Trophoblast cell (in vitro differentiated cells and primary cell): Measurements from ENCODE around the gene KRT83.
"Not testable (repeated sequence)": the region's sequence is repeated elsewhere in the genome, so short reads cannot be mapped to it uniquely, and the experiment has no call there.

ENCODE experiments used
- DNase-seq, 2 donors: peaks; one replicate each; pipeline ENCODE4 v3.0.0-alpha.2; 2016
- H2AFZ ChIP-seq: 2 replicates; pipeline ENCODE4 v1.6.1; 2013; ENCODE audit warnings: low read length, moderate library complexity, mild to moderate bottlenecking; ENCODE audit not compliant: insufficient read depth, poor library complexity
- H2AK5ac ChIP-seq: 2 replicates; pipeline ENCODE4 v1.6.1; 2013; ENCODE audit warnings: mild to moderate bottlenecking, low read length
- H2BK120ac ChIP-seq: 2 replicates; pipeline ENCODE4 v1.6.1; 2013; ENCODE audit warnings: low read length, mild to moderate bottlenecking, moderate library complexity; ENCODE audit not compliant: insufficient read depth, poor library complexity
- H2BK12ac ChIP-seq: 2 replicates; pipeline ENCODE4 v1.6.1; 2013; ENCODE audit warnings: mild to moderate bottlenecking, low read length, moderate library complexity
- H2BK5ac ChIP-seq: 2 replicates; pipeline ENCODE4 v1.6.1; 2013; ENCODE audit warnings: low read length, low read depth, moderate library complexity, mild to moderate bottlenecking; ENCODE audit not compliant: poor library complexity
- H3K14ac ChIP-seq: 2 replicates; pipeline ENCODE4 v1.6.1; 2013; ENCODE audit warnings: mild to moderate bottlenecking, low read length
- H3K18ac ChIP-seq: 2 replicates; pipeline ENCODE4 v1.6.1; 2013; ENCODE audit warnings: mild to moderate bottlenecking, low read length
- H3K23ac ChIP-seq: 2 replicates; pipeline ENCODE4 v1.6.1; 2013; ENCODE audit warnings: low read length
- H3K27ac ChIP-seq: 2 replicates; pipeline ENCODE4 v1.5.1; 2013; ENCODE audit warnings: low read depth, mild to moderate bottlenecking, inconsistent platforms, low read length, moderate library complexity
- H3K27me3 ChIP-seq: 2 replicates; pipeline ENCODE4 v1.6.1; 2013; ENCODE audit warnings: inconsistent platforms, mild to moderate bottlenecking, low read length, moderate library complexity; ENCODE audit not compliant: insufficient read depth
- H3K36me3 ChIP-seq, 2 experiments: 1 replicate in 1 of 2; 2 replicates in 1 of 2; pipeline ENCODE4 v1.6.1; 2013; ENCODE audit warnings: low read length in 2 of 2, mild to moderate bottlenecking in 2 of 2, moderate library complexity in 1 of 2; ENCODE audit not compliant: insufficient read depth in 2 of 2, control insufficient read depth in 1 of 2
- H3K4ac ChIP-seq: 2 replicates; pipeline ENCODE4 v1.6.1; 2013; ENCODE audit warnings: low read depth, mild to moderate bottlenecking, low read length, moderate library complexity
- H3K4me1 ChIP-seq, 2 experiments: 1 replicate in 1 of 2; 2 replicates in 1 of 2; pipeline ENCODE4 v1.6.1; 2013; ENCODE audit warnings: low read length in 2 of 2, mild to moderate bottlenecking in 2 of 2, moderate library complexity in 1 of 2; ENCODE audit not compliant: insufficient read depth in 2 of 2, control insufficient read depth in 1 of 2
- H3K4me2 ChIP-seq: 2 replicates; pipeline ENCODE4 v1.6.1; 2013; ENCODE audit warnings: inconsistent platforms, mild to moderate bottlenecking, low read length, moderate library complexity
- H3K4me3 ChIP-seq: 2 replicates; pipeline ENCODE4 v1.5.1; 2013; ENCODE audit warnings: mild to moderate bottlenecking, low read depth, low read length, inconsistent platforms
- H3K79me1 ChIP-seq: one replicate; pipeline ENCODE4 v1.6.1; 2013; ENCODE audit warnings: low read length
- H3K79me2 ChIP-seq: 2 replicates; pipeline ENCODE4 v1.6.1; 2013; ENCODE audit warnings: low read length, mild to moderate bottlenecking; ENCODE audit not compliant: control insufficient read depth, insufficient read depth, poor library complexity
- H3K9ac ChIP-seq: 2 replicates; pipeline ENCODE4 v1.6.1; 2013; ENCODE audit warnings: mild to moderate bottlenecking, low read length
- H3K9me3 ChIP-seq: 2 replicates; pipeline ENCODE4 v1.6.1; 2013; ENCODE audit warnings: low read depth, mild to moderate bottlenecking, control low read depth, inconsistent platforms, low read length; ENCODE audit not compliant: insufficient read depth
- H4K12ac ChIP-seq: 2 replicates; pipeline ENCODE4 v1.6.1; 2013; ENCODE audit warnings: low read depth, mild to moderate bottlenecking, low read length, moderate library complexity
- H4K8ac ChIP-seq: 2 replicates; pipeline ENCODE4 v1.6.1; 2013; ENCODE audit warnings: low read depth, mild to moderate bottlenecking, low read length, moderate library complexity
- H4K91ac ChIP-seq: one replicate; pipeline ENCODE4 v1.6.1; 2013; ENCODE audit warnings: low read depth, mild to moderate bottlenecking, low read length, moderate library complexity
- WGBS: extraction: QIAGEN DNeasy Blood & Tissue Kit; methylation state at CpG from one replicate; pipeline ENCODE4 v1.1.7; 2013; ENCODE audit warnings: missing lambda C conversion rate; ENCODE audit not compliant: insufficient read length, insufficient coverage; ENCODE audit errors: extremely low coverage; 5-methylcytosine and 5-hydroxymethylcytosine counted together

KRT83 gene

GRCh38 chr12:52316701-52317100 lies 4.5 kb downstream of the KRT83 start:
- no peak overlapping the region for H2AK5ac ChIP-seq
- H3K18ac ChIP-seq = no peak overlapping the region
- no peak overlapping the region for H2AFZ ChIP-seq
- no peak overlapping the region for H3K9ac ChIP-seq
- H3K4me3 ChIP-seq = no peak overlapping the region
- no peaks in the 10 kb centered on the region for H3K9me3 ChIP-seq
- no peak overlapping the region for H4K12ac ChIP-seq
- H3K4me1 ChIP-seq = no peaks in the 10 kb centered on the region
- no peak overlapping the region for H3K23ac ChIP-seq
- H2BK120ac ChIP-seq = no peak overlapping the region
- no peak overlapping the region for H3K27ac ChIP-seq
- H3K4me2 ChIP-seq = no peak overlapping the region
- H3K27me3 ChIP-seq = no peaks in the 10 kb centered on the region
- WGBS = no CpG with 5 or more reads among the region's 11 CpGs
- H3K79me2 ChIP-seq = no peaks in the 10 kb centered on the region
- H4K91ac ChIP-seq = no peak overlapping the region
- peak in 1 of 2 donors; percentile 21 for DNase-seq
- no peak overlapping the region for H2BK5ac ChIP-seq
- H3K79me1 ChIP-seq = no peaks in the 10 kb centered on the region
- H3K36me3 ChIP-seq = no peaks in the 10 kb centered on the region
- H3K14ac ChIP-seq = no peak overlapping the region
- no peak overlapping the region for H3K4ac ChIP-seq
- H4K8ac ChIP-seq = no peak overlapping the region
- H2BK12ac ChIP-seq = no peak overlapping the region

- H4K91ac ChIP-seq = no peak overlapping the region
- H3K23ac ChIP-seq = no peak overlapping the region
- H3K36me3 ChIP-seq = no peaks in the 10 kb centered on the region
- no peak for DNase-seq
- H3K4me3 ChIP-seq = no peak overlapping the region
- no peaks in the 10 kb centered on the region for H3K79me1 ChIP-seq
- no peaks in the 10 kb centered on the region for H3K9me3 ChIP-seq
- no peak overlapping the region for H3K14ac ChIP-seq
- no peaks in the 10 kb centered on the region for H3K4me1 ChIP-seq
- H3K27me3 ChIP-seq = no peaks in the 10 kb centered on the region
- no peak overlapping the region for H4K12ac ChIP-seq
- no peak overlapping the region for H2AK5ac ChIP-seq
- no peak overlapping the region for H3K4ac ChIP-seq
- H2AFZ ChIP-seq = no peak overlapping the region
- no peaks in the 10 kb centered on the region for H3K79me2 ChIP-seq
- no peak overlapping the region for H2BK12ac ChIP-seq
- no CpG with 5 or more reads among the region's 9 CpGs for WGBS
- no peak overlapping the region for H2BK5ac ChIP-seq
- H2BK120ac ChIP-seq = no peak overlapping the region
- no peak overlapping the region for H3K9ac ChIP-seq
- H3K4me2 ChIP-seq = no peak overlapping the region
- no peak overlapping the region for H3K18ac ChIP-seq
- no peak overlapping the region for H4K8ac ChIP-seq
- H3K27ac ChIP-seq = no peak overlapping the region
Observed at GRCh38 chr12:52316290-52316689, 4.9 kb downstream of the KRT83 start.

GRCh38 chr12:52315721-52316120 lies 5.5 kb downstream of the KRT83 start:
- H4K91ac ChIP-seq = not testable (repeated sequence)

GRCh38 chr12:52314511-52314910 lies 6.7 kb downstream of the KRT83 start:
- Histone ChIP-seq H2BK12ac (no peak overlapping the region), H2BK120ac (no peak overlapping the region), H3K18ac (no peak overlapping the region), H3K27ac (no peak overlapping the region), H3K79me2 (no peaks in the 10 kb centered on the region), H4K12ac (no peak overlapping the region), H4K8ac (no peak overlapping the region), H3K36me3 (no peaks in the 10 kb centered on the region), H3K4me1 (no peaks in the 10 kb centered on the region), H2AFZ (no peak overlapping the region), H3K9ac (no peak overlapping the region), H3K14ac (no peak overlapping the region), H2BK5ac (no peak overlapping the region), H3K9me3 (no peaks in the 10 kb centered on the region), H3K4me3 (no peak overlapping the region), H3K4ac (no peak overlapping the region), H4K91ac (no peak overlapping the region), H3K4me2 (no peak overlapping the region), H3K27me3 (peaks cover 4% of the 10 kb centered on the region), H3K79me1 (no peaks in the 10 kb centered on the region), H2AK5ac (no peak overlapping the region), H3K23ac (no peak overlapping the region)
- DNase-seq = no peak
- WGBS = no CpG with 5 or more reads among the region's 13 CpGs

More at GRCh38 chr12:52315721-52316120, 5.5 kb downstream of the KRT83 start:
- H3K4me3 ChIP-seq, H3K4me2 ChIP-seq, H3K27me3 ChIP-seq, H4K12ac ChIP-seq, H3K23ac ChIP-seq, H3K9ac ChIP-seq, H2AFZ ChIP-seq, H2AK5ac ChIP-seq, H2BK12ac ChIP-seq, H2BK120ac ChIP-seq, H3K4me1 ChIP-seq, H3K27ac ChIP-seq, H3K4ac ChIP-seq, H4K8ac ChIP-seq, H3K79me2 ChIP-seq, H3K79me1 ChIP-seq, H3K18ac ChIP-seq, H2BK5ac ChIP-seq, H3K9me3 ChIP-seq, H3K36me3 ChIP-seq, H3K14ac ChIP-seq: not testable (repeated sequence)
- peak; percentile 5 to 37 for DNase-seq
- no CpG with 5 or more reads among the region's 9 CpGs for WGBS
